CD4-positive, alpha-beta T cell treated with Interleukin-21 for 1 hour (primary cell): ENCODE data around the gene PPDPF.

Experiments used
- DNase-seq: peaks from one replicate; pipeline ENCODE4 v3.0.0-alpha.2; 2020

PPDPF gene

DNA sequence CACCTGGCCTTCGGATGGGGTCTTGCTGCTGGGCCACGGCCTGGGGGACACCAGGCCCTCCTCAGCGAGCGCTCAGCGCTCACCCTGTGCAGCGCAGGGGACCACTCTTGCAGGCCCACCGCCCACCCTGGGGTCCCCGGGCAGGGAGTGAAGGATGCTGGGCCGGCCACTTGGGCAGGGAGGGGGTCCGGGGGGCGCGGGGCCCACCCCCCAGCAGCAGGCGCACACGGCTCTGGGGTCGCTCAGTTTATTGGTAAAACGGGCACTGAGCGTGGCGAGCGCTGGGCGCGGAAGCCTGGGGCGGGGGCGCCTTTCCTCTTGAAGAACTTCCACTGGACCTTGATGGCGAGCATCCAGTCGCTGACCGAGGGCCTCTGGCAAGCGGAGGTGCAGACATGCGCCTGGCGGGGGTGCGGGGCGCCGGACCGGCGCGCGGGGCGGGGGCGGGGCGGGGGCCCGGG, 32.8 kb upstream of the PPDPF start:
- DNase-seq: no peak

DNA sequence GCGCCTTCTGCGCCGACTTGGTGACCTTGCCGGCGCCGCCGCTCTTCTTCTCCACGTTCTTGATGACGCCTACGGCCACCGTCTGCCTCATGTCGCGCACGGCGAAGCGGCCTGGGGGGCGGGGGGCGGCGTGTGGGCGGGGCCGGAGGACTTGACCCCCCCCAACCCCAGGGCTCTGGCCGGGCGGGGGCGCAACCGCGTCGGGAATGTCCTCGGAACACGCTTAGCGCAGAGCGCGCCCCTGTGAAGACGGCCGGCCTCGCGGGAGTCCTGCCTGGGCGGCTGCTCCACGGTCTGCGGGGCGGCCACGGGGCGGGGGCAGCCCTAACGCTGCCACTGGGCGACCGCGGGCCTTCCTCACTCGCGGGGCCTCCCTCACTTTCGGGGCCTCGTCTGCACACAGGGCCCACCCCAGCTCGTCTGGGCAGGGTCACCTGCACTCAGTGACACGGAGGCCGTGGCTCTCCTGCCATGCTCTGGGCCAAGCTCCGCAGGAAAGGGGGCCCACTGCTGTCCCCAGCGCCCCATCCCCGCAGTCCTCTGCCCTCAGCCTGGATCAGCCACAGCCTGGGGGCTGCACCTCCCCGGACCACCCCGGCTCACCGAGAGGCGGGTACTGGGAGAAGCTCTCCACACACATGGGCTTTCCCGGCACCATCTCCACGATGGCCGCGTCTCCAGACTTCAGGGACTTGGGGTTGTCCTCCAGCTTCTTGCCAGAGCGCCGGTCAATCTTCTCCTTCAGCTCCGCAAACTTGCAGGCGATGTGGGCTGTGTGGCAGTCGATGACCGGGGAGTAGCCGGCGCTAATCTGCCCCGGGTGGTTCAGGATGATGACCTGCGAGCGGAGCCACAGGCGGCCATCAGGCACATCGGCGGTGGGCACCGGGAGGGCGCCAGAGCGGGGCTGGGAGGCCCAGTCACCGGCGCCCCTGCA, 32.0 kb upstream of the PPDPF start:
- no peak for DNase-seq

DNA sequence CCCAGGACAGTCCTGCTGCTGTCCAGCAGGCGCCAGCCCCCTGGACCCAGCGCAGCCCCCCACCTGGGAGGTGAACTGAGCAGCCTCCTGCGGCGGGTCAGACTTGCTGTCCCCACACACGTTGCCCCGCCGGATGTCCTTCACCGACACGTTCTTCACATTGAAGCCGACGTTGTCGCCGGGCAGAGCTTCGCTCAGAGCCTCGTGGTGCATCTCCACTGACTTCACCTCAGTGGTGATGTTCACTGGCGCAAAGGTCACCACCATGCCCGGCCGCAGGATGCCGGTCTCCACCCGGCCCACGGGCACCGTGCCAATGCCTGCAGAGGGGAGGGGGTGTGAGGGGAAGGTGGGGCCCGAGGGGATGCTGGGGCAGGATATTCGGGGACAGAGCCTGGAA, 30.1 kb upstream of the PPDPF start:
- DNase-seq: no peak

DNA sequence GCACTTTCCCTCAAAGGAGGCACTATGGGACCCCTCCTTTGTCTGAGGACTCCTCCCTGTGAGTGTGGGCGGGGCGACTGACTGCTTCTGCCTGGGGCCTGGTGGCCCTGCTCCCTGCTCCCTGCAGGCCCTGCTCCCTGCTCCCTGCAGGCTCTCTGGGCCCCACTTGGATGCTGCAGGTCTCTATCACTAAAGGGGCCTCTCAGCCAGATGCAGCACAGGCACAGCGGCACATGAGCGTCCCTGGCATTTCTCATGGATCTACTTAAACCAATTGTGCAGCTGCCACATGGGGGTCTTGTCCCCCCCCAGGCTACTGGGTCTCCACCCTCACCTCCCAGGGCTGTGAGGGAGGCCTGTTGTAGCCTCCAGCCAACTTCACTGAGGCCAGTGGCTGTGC, 29.5 kb upstream of the PPDPF start:
- no peak for DNase-seq

DNA sequence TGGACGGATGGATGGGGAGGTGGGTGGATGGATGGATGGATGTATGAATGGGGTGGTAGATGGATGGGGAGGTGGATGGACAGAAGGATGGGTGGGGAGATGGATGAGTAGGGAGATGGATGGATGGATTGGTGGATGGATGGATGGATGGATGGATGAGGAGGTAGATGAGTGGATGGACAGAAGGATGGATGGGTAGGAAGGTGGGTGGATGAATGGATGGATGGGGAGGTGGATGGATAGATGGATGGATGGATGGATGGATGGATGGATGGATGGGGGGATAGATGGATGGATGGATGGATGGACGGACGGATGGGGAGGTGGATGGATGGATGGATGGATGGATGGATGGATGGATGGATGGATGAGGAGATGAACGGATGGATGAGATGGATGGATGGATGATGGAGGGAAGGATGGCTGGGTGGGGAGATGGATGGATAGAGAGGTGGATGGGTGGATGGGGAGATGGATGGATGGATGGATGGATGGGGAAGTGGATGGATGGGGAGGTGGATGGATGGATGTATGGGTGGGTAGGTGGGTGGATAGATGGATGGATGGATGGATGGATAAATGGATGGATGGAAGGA, 28.8 kb upstream of the PPDPF start:
- DNase-seq: no peak

DNA sequence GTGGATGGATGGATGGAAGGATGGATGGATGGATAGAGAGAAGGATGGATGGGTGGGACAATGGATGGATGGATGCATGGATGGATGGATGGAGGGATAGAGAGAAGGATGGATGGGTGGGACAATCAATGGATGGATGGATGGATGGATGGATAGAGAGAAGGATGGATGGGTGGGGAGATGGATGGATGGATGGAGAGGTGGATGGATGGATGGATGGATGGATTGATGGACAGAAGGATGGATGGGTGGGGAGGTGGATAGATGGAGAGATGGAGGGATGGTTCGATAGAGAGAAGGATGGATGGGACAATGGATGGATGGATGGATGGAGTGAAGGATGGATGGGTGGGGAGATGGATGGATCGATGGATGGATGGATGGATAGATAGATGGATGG, 28.0 kb upstream of the PPDPF start:
- DNase-seq: no peak

DNA sequence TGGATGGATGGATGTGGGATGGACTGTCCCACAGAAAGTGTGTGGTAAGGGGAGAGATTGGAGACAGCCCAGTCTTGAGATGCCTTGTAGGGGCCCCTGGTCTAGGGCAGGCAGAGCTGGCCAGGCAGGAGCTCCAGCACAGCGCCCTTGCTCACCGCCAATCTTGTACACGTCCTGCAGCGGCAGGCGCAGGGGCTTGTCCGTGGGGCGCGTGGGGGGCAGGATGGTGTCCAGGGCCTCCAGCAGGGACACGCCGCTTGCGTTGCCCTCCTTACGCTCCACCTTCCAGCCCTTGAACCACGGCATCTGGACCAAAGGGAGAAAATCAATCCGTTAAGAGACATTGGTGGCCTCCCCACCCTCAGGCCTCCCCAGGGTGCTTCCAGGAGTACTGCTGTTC, 27.6 kb upstream of the PPDPF start:
- DNase-seq: no peak

DNA sequence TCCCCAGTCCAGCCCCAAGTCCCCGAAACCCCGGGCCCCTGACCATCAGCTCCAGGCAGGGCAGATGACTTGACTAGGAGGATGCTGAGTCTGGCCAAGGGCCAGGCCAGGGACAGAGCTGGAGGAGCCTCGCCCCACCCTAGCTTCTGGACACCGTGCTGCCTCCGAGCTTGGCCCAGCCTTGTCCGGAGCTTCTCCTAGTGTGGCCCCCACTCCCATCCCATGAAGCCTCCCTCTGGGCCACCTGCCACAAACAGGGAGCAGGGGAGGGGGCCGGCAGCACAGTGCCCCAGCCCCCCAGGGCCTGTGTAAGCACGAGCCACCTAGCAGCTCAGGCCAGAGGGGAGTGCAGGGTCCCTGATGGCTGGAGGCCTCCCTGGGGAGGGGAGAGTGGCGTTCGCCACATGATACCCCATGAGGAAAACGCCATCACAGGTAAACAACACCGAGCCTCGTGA, 27.0 kb upstream of the PPDPF start:
- DNase-seq: no peak

DNA sequence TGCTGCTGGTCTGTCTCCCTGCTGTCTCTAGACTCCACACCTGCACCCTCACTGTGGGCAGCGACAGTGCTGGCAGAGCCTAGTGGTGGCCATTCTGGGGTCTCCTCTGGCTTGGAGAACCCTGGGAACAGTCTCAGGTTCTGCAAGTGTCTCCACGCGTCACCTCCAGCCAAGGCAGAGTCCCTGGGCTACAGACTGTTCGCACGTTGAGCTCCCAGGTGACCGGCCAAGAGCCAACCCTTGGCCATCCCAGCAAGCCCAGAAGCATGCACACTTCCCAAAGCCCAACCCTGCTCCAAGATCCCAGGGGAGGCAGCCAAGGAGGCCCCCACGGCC, 26.5 kb upstream of the PPDPF start:
- no peak for DNase-seq

DNA sequence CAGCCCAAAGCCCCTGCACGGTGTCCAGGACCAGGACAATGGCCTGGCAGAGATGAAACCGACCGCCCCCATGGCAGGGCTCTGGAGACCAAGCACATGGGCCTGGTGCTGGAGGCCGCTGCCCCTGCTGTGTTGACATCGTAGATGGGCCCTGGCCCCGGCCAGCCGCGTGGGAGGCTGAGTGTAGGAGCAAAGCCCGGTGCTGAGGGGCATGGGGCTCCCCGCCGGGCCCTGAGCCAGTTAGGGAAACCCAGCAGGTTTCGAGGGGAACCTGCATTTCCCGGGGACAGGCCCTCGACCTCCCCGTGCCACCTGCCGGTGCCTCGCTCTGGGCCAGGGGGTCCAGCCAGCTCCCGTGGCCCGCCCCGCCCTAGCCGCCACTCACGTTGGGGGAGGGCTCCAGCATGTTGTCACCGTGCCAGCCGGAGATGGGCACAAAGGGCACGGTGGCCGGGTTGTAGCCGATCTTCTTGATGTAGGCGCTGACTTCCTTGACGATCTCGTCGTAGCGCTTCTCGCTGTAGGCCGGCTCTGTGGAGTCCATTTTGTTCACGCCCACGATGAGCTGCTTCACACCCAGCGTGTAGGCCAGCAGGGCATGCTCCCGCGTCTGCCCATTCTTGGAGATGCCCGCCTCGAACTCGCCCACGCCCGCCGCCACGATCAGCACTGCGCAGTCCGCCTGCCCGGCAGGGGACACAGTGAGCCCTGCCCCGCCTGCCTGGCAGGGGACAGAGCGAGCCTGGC, 26.0 kb upstream of the PPDPF start:
- no peak for DNase-seq

DNA sequence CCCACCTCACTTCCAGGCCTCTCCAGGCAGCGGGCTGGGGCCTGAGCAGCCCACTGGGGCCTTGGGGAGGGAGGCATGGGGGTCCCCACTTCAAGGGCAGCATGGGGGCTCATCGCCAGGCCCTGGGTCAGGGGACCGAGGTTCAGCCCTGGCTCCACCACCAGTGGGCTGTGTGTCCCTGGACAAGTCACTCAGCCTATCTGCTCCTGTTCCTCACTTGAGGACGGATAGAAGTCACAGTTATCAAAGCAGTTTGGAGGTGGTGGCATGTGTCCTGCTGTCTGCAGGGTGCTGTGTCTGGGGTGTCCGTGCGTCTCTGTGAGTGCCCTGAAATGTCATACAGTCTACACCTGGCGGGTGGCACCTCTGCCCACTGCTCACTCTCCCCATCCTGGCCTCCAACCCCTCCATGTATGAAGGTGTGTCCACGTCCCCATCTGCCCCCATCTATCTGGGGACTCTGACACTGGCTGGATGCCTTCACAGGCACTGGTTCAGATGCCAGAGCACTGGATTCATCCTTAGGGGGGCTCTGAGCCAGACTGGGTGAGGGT, 25.3 kb upstream of the PPDPF start:
- DNase-seq: no peak

DNA sequence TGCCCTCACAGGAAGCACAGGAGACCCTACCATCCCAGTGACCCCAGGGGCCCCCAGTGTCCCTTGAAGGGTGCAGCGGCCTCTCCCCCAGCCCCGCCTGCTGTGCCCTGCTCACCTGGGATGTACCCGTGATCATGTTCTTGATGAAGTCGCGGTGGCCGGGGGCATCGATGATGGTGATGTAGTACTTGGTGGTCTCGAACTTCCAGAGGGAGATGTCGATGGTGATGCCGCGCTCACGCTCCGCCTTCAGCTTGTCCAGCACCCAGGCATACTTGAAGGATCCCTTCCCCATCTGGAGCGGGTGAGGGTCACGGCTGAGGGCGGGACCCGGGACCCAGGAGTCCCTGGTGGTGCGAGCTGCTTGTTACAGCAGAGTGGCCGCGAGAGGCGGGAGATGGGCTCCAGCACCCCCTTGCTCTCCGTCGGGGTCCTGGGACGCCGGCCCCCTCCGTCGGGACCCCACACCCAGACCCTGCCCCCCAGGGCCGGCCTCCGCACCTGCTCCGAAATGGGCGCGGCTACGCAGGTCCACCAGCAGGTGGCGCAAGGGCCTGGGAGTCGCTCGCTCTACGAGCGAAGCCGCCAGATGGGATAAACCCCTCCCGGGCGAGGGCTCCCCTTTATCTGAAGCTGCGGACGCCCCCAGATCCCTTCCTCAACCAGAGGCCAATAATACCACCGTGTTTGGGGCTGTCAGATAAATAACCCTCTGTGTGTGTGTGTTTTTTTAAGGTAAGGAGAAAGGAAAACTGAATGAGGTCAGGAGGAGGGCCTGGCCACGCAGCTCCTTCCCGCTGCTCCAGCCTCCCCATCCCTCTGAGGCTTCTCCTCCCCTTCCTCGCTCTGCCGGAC, 24.6 kb upstream of the PPDPF start:
- peak; percentile 76 for DNase-seq

DNA sequence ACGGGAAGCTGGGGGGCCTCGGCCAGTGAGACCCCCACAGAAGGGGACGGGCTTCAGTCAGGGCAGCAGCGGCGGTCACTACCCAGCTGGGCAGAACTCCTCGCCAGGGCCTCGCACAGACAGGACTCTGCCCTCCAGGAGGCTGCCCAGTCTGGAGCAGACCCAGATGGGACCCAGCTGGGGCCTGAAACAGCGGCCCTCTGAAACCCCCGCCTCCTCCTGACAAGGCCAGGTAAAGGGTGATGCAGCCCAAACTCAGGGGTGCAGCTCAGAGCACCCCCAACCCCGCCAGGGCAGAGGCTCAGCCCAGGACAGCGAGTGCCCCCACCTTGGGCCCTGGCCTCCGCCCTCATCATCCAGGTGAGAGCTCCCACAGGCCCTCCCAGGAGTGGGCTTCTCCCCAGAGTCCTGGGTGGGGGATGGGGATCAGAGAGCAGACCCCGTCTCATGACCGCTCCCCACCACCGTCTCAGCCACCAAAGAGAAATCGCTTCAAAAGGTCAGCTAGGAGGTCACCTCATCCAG, 23.9 kb upstream of the PPDPF start:
- no peak for DNase-seq

DNA sequence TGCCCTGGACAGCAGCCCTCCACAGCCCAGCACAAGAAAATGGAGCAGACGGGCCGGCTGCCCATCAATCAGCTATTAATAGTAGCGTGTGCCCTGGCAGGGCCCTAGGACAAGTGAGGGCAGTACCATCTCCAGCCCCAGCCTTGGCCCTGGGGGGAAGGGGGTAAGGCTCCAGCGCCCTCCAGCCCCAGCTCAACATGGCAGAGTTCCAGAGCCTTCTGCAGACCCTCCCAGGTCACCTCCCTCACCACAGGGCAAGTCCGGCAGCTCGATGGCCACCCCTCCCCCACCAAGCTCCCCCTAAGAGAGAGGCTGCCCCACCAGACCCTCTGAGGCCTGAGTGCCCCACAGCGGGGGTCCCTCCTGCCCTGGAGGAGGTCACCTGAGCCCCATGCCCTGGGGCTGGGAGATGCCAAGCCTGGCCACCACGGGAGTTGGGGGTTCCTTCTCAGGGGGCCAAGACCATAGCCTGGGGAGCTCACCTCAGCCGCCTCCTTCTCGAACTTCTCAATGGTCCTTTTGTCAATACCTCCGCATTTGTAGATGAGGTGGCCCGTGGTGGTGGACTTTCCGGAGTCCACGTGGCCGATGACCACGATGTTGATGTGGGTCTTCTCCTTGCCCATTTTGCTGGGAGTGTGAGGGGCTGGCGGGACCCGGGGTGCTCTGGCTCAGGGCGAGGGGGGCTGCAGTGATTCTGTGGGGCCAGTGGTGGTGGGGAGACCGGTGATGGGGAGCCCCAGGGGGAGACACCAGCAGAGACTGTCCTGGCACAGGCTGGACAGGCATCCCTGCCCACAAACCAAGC, 23.2 kb upstream of the PPDPF start:
- no peak for DNase-seq

DNA sequence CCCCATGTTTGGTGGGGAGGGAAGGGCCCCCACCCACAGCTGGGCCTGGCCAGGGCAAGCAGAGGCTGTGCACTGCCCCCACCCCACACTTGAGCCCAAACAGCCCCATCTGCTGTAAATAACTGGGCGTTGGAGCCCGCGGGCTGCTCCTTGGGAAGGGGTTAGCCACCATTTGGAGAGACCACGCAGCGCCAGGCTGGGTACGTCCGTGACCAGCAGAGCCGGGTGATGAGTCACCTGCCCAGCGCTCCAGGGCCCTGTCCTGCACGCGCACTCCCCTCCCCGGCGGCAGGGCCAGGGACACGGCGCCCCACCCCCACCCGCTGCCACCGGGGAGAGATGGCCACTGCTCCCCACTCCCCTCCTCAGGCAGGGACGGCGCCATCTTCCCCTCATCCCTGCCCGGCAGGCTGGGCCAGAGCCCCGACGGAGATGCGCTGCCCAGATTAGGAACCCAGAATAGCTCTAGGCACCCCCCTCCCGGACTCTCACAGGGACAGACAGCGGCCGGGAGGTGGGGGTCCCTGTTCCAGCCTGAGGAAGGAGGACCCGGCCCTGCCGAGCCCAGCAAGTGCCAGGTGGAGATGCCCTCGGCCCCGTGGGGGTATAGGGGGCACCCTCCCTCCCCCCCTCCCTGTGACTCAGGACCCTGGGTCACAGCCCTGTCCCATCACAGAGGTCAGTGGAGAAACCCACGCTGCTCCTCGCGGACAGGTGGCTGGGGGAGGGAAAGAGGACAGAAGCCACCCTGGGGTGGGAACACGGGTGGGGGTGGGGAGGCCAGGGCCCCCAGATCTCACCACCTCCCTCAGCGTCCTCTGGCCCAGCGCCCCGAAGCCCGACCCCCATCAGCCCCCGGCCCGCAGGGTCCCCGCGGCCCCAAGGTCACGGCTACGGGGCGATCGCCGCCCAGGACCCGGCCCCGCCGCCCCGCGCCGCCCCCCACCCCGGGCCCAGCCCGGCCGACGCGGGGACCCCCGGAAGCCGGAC, 22.3 kb upstream of the PPDPF start:
- DNase-seq: no peak

DNA sequence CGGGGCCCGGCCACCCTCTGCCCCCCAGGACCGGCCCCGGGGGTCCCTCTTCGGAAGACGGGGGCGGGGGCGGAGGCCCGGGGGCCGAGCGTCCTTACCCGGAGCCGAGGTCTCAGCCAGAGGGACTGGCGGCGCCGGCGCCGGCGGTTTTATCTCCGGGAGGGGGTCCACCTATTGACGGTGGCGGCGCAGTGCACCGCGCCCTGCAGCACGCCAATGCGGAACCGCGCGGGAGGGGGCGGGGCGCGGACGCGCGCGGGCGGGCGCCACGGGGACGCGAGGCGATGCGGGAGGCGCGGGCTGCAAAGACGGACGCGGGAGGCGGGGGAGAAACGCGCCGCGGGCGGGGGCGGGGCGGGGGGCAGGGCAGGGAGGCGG, 21.6 kb upstream of the PPDPF start, which contains the start of gene EEF1A2:
Gene EEF1A2, minus strand, starts transcription at position 124 of the 378 bp plus-strand sequence. CDS start 1,320 bp downstream, outside the sequence.
- peak; percentile 65 for DNase-seq

DNA sequence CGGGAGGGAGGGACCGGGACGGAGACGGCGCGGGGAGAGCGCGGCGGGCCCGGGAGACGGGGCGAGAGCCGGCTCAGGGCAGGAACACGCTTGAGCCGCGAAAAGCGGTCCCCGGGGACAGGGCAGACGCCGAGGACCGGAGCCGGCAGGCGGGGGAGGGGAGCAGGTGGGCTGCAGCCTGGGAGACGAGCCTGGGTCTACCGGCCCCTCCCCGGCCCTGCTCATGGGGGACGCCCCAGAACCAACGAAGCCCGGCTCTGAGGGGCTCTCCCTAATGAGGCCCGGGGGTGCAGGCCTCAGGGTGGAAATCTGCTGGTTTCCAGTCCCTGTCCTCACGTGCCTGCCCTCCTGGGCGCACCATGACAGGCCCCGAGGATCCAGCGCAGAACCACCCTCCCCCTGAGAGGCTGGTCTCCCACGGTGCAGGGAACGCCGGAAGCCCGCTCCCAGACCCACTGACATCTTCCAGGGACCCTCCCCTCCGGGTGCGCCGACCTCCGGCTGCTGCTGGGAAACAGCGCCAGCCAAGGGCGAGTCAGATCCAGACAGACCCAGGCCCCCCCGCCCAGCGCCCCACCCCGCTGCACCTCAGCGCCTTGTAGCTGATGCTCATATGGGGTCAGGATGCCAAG, 21.1 kb upstream of the PPDPF start:
- no peak for DNase-seq

DNA sequence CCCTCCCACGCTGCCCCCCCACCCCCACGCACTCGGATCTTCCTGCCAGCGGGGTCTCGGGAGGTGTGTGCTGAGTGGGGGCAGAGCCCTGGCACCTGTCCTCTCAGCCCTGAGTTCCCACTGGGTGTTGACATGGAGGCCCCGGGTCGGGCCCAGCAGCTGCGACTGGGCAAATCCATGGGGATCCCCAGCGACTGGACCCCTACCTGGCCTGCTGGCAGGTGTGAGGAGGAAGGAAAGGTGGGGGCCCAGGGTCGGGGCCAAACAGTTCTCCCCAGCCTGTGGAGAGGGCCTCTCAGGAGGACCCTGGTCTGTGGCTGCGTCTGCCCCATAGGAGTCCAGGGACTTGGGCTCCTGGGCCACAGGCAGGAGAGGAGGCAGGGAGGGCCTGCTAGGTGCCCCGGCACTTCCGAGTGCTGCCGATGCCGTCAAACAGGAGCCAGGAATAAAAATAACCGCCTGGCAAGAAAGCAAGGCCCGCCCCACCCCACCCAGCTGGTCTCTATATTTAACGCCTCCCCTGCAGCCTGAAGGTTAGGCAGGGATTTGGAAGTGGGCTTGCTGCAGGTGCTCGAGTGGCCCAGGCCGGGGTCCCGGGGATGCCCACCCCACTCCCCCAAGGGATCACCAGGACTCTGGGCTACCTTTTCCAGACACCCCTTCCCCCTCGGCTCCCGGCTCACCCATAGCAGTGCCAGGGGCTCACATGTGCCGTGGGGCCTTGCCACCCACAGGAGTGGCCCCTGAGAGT, 20.2 kb upstream of the PPDPF start:
- DNase-seq: no peak
